ENCODE results near the gene DHRS3.

DNA sequence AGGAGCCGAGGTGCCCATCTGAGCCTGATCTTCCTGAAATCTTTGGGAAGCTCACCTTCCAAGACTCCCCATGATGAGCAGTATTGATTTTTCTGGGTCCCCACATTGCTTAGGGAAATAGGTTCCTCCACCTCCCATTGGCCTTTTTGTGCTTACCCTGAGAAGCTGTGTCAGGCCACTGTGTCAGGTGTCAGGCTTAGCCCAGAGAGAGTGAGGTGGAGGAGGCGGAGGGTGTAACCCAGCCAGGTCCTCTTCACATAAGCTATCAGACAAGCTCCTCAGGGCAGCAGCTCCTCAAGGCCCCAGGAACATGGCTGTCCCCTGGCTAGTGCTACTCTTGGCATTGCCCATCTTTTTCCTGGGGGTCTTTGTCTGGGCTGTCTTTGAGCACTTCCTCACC, 26.2 kb upstream of the DHRS3 start:
- TF ChIP-seq, protein P1, sequence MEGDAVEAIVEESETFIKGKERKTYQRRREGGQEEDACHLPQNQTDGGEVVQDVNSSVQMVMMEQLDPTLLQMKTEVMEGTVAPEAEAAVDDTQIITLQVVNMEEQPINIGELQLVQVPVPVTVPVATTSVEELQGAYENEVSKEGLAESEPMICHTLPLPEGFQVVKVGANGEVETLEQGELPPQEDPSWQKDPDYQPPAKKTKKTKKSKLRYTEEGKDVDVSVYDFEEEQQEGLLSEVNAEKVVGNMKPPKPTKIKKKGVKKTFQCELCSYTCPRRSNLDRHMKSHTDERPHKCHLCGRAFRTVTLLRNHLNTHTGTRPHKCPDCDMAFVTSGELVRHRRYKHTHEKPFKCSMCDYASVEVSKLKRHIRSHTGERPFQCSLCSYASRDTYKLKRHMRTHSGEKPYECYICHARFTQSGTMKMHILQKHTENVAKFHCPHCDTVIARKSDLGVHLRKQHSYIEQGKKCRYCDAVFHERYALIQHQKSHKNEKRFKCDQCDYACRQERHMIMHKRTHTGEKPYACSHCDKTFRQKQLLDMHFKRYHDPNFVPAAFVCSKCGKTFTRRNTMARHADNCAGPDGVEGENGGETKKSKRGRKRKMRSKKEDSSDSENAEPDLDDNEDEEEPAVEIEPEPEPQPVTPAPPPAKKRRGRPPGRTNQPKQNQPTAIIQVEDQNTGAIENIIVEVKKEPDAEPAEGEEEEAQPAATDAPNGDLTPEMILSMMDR (conservative IDR thresholded peaks at IDR 0.05 in 1 of 2, IDR thresholded peaks at IDR 0.05 in 1 of 2; ENCODE audit: low read depth in 1 of 2, low read length in 2 of 2) = no peak
- no peak for TF ChIP-seq EZH2 (IDR thresholded peaks at IDR 0.05; ENCODE audit: low read length, missing control alignments)
